ENCODE measurements around the gene SOCS3. TPM values are rescaled to one million over a fixed set of nuclear protein-coding genes. Genes with fewer than 3 reads are reported as not detected.
A peak's percentile ranks its signal among the peaks of the same experiment; 100 is the strongest.

SOCS3 gene, protein sequence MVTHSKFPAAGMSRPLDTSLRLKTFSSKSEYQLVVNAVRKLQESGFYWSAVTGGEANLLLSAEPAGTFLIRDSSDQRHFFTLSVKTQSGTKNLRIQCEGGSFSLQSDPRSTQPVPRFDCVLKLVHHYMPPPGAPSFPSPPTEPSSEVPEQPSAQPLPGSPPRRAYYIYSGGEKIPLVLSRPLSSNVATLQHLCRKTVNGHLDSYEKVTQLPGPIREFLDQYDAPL
- 157 and 166 TPM in 2 replicates for total RNA-seq (2014; rRNA removed; shearing (Covaris generic))
- polyA plus RNA-seq (2015; cell fraction: cytosol; rRNA removed), result 102 and 126 TPM in 2 replicates
- 124 and 141 TPM in 2 replicates for polyA plus RNA-seq (2015; cell fraction: nucleus; rRNA removed)

DNA sequence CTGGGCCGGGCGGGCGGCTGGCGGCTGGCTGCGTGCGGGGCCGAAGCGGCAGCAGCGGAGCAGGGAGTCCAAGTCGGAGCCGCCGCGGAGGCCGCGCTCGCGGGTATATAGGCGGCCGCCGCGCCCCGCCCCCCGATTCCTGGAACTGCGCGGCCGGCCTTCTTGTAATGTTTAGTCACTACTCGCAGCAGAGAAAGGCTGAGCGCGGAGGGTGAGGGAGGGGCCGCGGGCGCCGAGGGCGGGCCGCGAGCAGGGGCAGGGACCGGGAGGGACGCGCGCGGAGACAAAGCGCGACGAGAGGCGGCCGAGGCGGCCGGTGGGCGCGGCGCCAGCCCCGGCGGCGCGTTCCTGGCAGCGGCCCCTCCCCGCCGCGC, at the start of gene SOCS3:
TSS of gene SOCS3 (minus strand) at position 81 of the 374 bp plus-strand sequence. CDS start 982 bp downstream, outside the sequence.
- DNase-seq (ENCODE audit: low read depth, low spot score), result peak; percentile 98
- in situ Hi-C loops (cut with HindIII; ENCODE audit: low pct_unique_long_range_greater_than_20kb, low sequenced_read_pairs), result no loop called here

- no peak for DNase-seq (ENCODE audit: low read depth, low spot score)
- in situ Hi-C loops (cut with HindIII; ENCODE audit: low pct_unique_long_range_greater_than_20kb, low sequenced_read_pairs), result no loop called here
Observed at GRCh38 chr17:78409191-78409928, 49.5 kb upstream of the SOCS3 start.

DNA sequence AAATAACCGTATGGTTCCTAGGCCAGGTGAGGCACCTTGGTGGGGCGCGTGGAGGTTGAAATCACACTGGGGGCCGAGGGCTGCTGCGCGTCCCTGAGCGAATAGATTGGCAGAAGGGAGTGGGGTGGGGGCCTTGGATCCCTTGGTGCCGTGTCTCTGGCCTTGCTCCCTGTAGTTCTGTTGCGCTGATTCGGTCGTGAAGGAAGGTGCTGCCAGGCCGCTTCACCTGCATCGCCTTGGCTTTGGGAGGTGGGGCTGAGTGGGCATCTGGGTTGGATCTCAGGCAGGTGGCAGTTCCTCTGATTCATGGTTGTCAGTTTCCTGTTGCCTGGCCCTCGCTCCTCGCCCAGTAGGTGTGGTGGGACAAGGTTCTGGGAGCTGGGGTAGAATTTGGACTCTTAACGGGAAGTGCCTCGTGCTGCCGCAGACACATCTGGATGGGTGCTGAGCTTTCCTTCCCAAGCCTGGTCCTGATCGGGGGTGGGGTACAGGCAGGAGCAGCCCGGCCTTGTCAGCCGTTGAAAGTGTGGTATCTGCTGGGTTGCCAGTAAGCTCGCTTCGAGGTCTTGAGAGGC, 48.7 kb upstream of the SOCS3 start:
- in situ Hi-C loops (cut with HindIII; ENCODE audit: low pct_unique_long_range_greater_than_20kb, low sequenced_read_pairs), result no loop called here
- no peak for DNase-seq (ENCODE audit: low read depth, low spot score)

DNA sequence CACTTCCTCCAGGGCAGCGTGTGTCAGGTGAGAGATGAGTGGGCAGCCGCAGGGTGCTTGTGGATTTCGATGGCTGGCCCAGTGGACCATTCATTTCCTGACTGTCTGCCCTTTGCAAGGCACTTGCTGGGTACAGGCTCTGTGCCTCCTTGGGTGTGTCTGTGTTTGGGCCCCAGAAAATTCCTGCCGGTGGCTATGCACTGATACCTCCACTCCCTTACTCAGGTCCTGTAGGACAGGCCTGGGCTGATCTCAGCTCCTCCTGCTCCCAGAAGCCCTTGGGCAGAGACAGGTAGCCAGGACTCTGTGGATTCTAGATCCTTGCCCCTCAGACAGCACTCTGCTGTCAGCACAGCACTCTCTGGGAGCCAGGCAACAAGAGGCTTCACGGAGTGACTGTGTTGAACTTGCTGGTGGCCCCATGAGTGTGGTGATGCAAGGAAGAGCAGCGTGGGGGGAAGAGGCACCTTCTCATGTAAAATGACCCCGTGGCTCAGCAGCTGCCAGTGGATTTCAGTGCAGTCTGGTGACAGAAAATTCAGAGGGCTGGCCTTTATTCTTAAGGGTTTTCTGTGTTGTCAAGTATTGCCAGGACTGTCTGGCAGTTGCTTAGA, 47.6 kb upstream of the SOCS3 start:
- in situ Hi-C loops (cut with HindIII; ENCODE audit: low pct_unique_long_range_greater_than_20kb, low sequenced_read_pairs), result no loop called here
- no peak for DNase-seq (ENCODE audit: low read depth, low spot score)

- DNase-seq (ENCODE audit: low read depth, low spot score), result no peak
- in situ Hi-C loops (cut with HindIII; ENCODE audit: low pct_unique_long_range_greater_than_20kb, low sequenced_read_pairs), result no loop called here
Observed at GRCh38 chr17:78406920-78407319, 47.0 kb upstream of the SOCS3 start.

DNA sequence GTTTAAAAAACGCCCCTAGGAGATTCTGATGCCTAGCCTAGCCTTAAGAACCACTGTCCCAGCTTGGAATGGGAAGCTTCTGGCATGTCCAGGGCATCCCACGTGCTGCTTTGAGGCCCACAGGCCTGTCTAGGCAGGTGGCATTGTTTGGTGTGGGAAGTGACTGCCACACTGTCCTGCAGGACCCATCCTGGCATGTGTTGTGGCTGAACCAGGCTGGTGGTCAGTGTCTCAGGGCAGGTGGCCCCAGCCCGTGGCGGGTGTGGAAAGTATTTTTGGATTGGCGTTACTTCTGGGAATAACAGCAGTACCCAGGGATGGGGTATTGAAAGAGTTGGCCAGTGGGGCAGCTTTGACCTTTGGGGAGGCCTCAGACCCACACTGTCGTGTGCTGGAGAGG, 46.5 kb upstream of the SOCS3 start:
- in situ Hi-C loops (cut with HindIII; ENCODE audit: low pct_unique_long_range_greater_than_20kb, low sequenced_read_pairs), result no loop called here
- no peak for DNase-seq (ENCODE audit: low read depth, low spot score)

DNA sequence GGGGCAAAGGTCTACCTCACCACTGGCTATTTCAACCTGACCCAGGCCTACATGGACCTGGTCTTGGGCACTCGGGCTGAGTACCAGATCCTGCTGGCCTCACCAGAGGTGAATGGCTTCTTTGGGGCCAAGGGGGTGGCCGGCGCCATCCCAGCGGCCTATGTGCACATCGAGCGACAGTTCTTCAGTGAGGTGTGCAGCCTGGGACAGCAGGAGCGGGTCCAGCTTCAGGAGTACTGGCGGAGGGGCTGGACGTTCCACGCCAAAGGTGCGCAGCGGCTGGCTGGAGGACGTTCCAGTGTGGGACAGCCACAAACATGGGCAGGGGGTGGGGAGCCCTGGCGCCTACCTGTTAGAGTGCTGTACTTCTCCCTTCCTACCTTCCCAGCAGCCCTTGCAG, 43.9 kb upstream of the SOCS3 start:
- in situ Hi-C loops (cut with HindIII; ENCODE audit: low pct_unique_long_range_greater_than_20kb, low sequenced_read_pairs), result no loop called here
- DNase-seq (ENCODE audit: low read depth, low spot score), result no peak

DNA sequence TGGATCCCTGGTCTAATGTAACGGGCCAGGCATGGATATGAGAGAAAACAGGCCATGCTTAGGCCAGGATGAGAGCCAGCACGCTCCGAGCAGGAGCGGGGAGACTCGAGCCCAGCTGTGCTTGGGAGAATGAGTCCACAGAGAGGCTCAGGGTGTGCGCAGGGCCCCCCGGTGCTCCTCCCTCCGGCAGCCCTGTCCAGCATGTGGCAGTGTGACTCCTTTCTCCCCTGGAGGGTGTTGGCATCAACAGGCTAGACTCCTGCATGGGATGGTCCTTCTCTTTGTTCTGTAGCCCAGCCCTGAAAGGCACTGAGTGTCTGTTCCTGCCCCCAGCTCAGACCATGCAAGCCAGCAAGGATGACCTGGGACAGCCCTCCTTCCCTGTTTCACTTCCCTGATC, 42.0 kb upstream of the SOCS3 start:
- no peak for DNase-seq (ENCODE audit: low read depth, low spot score)

DNA sequence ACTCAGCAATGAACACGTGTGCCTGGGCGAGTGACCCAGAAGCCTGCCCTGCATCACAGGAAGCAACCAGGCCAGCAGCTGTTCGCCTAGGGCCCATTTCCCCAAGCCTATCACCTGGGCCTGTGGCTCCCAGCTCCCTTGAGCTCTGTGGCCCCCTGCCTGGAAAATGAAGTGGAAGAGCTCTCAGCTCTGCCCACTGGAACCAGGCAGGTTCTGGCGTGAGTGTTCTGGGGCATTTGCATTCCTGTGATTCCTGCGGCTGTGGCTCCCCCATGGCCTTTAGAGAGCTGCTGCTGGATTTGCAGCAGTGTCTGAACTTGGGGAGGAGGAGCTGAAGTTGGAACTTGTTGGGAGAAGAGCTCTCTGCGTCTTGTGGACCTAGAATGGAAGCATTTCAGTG, 41.4 kb upstream of the SOCS3 start:
- in situ Hi-C loops (cut with HindIII; ENCODE audit: low pct_unique_long_range_greater_than_20kb, low sequenced_read_pairs), result no loop called here
- DNase-seq (ENCODE audit: low read depth, low spot score), result no peak

More for the DNA sequence above, 42.0 kb upstream of the SOCS3 start:
- in situ Hi-C loops (cut with HindIII; ENCODE audit: low pct_unique_long_range_greater_than_20kb, low sequenced_read_pairs), result no loop called here

- in situ Hi-C loops (cut with HindIII; ENCODE audit: low pct_unique_long_range_greater_than_20kb, low sequenced_read_pairs), result no loop called here
- no peak for DNase-seq (ENCODE audit: low read depth, low spot score)
Observed at GRCh38 chr17:78400581-78401240, 40.8 kb upstream of the SOCS3 start.

DNA sequence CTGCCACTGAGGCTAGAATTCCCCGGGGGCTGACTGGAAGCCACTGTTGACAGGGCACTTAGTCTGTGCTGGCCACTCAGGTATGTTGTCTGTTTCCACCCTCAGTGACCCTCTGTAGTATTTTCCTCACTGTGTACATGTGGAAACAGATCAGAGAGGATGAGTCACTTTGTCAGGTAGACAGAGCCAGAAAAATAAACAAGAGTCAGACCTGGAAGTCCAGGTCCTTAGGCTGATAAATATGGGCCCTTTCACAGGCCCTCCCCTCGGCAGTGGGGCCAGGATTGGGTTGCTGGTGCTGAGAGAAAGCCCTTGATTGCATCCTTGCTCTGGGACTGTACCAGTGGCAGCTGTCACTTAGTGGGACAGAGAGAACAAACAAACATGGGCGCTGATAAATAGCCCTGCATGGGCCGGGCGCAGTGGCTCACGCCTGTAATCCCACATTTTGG, 39.8 kb upstream of the SOCS3 start:
- in situ Hi-C loops (cut with HindIII; ENCODE audit: low pct_unique_long_range_greater_than_20kb, low sequenced_read_pairs), result no loop called here
- DNase-seq (ENCODE audit: low read depth, low spot score), result no peak

DNA sequence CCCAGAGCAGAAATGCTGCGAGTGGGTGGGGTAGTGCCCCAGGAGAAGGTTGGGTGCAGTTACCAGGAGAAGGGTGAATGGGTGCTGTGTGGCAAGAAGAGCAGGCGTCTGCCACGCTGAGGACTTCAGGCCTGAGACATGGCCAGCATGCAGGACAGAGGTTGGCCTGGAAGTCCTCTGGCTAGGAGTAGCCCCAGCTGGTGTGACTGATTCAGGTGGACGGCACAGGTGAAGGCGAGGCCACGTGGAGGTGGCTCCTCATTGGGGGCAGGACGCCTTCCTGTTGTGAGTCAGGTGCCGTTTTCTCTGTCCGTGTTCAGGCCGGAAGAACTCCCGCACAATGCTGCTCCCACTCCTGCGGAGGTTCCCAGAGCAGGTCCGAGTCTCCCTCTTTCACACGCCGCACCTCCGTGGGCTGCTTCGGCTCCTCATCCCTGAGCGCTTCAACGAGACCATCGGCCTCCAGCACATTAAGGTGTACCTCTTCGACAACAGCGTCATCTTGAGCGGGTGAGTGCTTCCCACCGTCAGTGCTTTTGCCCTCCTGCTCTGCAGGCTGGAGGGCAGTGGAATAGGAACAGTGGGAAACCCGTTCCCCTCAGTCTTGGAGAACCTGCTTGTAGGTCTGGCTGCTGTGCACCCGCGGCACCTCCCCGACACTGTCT, 39.3 kb upstream of the SOCS3 start:
- no peak for DNase-seq (ENCODE audit: low read depth, low spot score)
- in situ Hi-C loops (cut with HindIII; ENCODE audit: low pct_unique_long_range_greater_than_20kb, low sequenced_read_pairs), result no loop called here

- in situ Hi-C loops (cut with HindIII; ENCODE audit: low pct_unique_long_range_greater_than_20kb, low sequenced_read_pairs), result no loop called here
- DNase-seq (ENCODE audit: low read depth, low spot score), result no peak
Observed at GRCh38 chr17:78398390-78398789, 38.5 kb upstream of the SOCS3 start.

- in situ Hi-C loops (cut with HindIII; ENCODE audit: low pct_unique_long_range_greater_than_20kb, low sequenced_read_pairs), result no loop called here
- no peak for DNase-seq (ENCODE audit: low read depth, low spot score)
Observed at GRCh38 chr17:78397681-78398101, 37.8 kb upstream of the SOCS3 start.

DNA sequence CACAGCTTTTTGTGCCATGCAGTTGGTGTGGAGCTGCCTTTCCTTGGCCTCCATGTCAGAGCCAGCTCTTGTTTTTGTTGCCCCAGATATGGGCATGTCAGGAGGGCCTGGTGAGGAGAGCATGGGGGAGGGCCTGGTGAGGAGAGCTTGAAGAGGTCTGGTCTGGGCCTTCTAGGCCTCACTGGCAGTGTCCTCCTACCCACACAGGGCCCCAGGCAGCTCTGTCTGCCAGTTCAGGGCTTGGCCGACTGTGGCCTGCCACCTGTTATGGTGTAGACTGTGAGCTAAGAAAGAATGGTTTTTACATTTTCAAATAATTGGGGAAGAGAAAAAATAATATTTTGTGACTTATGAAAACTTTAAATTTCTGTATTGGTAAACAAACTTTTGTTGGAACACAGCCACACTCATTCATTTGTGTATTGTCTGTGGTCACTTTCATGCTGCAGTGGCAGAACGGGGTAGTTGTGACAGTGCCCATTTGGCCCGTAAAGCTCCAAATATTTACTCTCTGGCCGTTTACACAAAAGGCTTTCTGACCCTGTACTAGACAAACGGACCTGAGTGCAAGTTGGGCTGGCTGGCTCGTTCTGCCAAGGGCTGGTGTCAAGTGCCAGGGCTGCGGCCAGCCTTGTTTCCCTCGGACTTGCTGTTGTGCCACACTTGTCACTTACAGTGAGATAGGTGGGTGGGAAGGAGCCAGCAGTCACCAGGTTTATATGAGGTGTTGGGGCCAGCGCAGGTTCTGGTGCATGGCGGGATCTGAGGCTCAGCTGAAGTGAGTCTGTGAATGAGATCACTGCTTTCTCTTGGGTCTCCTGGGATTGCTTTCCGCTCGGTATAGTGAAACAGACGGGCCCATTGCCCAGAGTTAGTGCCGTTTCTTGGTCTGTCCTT, 36.8 kb upstream of the SOCS3 start:
- no peak for DNase-seq (ENCODE audit: low read depth, low spot score)
- in situ Hi-C loops (cut with HindIII; ENCODE audit: low pct_unique_long_range_greater_than_20kb, low sequenced_read_pairs), result no loop called here

- DNase-seq (ENCODE audit: low read depth, low spot score), result no peak
- in situ Hi-C loops (cut with HindIII; ENCODE audit: low pct_unique_long_range_greater_than_20kb, low sequenced_read_pairs), result no loop called here
Observed at GRCh38 chr17:78395155-78395554, 35.3 kb upstream of the SOCS3 start.
